Measurements from ENCODE around the gene SLC6A3.

SLC6A3 gene

DNA sequence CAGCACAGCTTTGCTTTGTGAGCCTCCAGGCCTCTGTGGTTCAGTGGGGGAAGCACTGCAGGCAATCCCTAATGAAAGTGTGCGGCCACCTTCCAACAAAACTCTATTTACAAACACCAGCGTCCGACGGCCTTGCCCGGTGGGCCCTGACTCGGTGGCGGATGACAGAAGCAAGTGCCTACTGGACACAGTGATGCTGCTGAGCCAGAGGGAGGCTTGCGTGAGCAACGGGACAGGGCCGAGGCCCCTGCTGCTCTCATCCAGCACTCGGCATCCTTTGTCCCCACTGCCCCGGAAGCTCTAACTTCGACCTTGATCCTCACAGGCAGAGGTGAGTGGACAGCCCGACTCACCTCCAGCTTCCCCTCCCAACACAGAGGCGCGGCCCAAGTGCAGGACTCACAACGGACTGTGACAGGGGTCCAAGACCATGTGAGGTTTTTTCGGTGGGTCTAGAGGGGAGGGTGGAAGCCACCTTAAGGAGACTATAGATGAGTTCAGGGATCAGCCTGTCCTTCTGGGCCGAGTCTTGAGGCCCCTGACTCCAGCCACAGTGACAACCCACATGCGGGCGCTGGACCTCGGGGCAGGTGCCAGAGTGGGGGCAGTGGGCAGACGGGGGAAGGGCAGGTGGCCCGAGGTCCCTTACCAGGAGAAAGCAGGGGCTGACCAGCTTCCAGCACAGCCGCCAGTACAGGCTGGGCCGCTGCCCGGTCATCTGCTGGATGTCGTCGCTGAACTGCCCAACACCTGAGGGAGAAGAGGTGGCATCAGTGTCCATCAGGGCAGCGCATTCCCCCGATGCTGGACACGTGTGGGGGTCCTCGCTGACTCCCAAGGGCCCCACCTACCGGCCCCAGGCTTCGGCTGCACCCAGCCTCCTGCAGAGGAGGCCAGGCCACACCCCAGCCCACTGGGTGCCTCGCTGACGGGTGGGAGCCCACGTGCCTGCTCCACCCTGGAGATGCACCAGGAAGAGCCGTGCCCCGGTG lies 39.4 kb downstream of the SLC6A3 start:
- DNase-seq (ENCODE audit: low read depth): no peak

DNA sequence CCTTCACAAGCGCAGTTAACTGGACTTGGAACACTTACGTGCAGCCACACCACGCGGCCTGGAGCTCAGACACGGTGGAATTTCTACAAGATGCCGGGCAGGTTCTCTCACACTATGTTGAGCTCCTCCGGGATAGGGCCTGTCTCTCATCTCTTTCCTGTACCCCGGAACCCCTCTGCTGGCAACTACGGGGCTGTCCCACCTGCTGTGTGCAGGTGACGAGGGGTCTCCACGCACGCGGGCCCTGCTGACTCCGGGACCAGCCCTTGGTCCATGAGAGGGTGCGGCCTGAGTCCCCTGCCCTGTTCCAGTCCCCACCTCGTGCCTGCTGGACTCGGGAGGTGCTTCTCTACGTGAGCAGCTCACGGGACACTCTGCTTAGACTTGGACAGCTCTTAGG lies 40.1 kb downstream of the SLC6A3 start:
- DNase-seq (ENCODE audit: low read depth): no peak

DNA sequence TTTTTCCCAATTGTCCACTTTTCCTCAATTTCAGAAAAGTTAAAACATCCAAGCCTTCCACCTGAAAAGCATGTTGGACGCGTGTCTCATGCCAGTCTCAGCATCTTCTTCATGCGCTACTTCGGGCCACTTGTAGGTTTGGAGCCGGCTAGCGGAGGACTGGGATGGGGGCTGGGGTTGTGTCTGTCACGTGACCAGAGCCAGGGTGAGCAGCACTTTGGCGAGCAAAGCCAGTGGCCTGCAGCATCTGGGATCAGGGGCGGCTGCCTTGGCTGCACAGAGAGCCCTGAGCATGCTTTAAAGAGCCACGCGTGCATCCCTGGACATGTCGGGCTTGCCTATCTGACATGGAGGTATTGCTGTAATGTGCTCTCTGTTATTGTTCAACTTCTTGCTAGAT lies 41.2 kb downstream of the SLC6A3 start:
- DNase-seq (ENCODE audit: low read depth): no peak

DNA sequence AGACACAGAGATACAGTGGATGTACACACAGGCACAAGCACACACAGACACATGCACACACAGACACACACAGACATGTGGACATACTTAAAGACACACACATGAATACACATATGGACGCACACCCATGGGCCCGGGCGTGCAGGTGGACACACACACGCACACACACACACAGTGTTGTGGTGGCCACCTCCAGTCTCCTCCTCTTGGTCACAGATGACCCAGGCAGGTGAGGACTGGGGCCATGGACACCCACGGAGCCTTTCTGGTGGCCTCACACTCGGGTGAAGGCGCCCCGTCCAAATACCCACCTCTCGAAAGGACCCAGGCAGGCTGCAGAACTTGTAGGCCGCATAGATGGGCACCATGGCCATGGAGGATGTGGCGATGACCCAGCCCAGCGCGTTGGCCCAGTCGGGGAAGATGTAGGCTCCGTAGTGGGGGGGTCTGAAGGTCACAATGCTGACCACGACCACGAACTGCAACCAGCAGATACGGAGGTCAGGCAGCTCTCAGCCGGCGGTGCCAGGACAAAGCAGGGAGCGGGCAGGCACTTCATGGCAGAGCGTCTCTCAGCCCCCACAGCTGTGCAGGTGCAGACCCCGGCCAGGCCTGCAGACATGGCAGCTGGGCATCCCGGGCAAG lies 42.5 kb downstream of the SLC6A3 start:
- no peak for DNase-seq (ENCODE audit: low read depth)

DNA sequence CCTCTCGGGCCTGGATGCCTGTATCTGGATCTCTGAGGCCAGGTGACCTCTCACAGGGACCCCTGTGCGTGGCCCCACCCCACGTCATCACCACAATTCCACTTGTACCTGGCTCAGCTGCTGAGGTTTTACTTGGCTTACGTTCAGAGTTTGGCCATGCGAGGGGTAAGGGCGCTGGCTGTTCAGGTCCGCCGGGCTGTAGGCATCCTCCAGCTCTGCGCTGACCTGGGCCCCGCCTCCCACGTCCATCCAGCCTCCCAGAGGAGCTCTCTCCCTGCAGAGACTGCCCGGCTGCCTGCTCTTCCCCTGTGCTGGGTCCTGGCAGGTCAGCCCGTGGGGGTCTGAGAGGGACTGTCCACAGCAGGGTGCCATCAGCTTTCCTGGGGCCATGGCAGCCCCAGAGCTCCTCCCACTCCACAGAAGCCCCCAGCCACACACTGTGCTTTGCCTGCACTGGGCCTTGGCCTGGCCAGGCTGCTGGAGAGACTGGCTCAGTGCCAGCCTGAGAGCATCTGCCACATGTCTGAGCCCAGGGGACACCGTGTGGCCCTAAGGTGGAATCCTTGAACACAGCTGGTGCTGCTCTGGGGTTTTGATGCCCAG lies 43.6 kb downstream of the SLC6A3 start:
- DNase-seq (ENCODE audit: low read depth): no peak

DNA sequence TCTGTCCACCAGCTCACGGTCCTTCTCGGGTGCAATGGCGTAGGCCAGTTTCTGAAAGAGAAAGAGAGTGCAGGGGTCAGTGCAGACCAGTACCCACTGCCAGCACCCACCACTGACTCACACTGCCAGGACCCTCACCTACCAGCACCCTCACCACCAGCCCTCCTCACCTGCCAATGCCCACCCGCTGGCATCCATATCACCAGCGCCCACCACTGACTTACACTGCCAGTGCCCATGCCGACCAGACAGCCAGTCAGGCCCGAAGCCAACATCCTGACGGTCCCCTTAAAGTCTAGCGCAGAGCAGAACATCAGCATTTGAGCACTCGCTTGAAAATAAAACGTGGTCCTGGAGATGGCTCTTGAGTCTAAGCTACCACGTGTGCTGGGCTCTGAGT lies 44.3 kb downstream of the SLC6A3 start:
- DNase-seq (ENCODE audit: low read depth): no peak

DNA sequence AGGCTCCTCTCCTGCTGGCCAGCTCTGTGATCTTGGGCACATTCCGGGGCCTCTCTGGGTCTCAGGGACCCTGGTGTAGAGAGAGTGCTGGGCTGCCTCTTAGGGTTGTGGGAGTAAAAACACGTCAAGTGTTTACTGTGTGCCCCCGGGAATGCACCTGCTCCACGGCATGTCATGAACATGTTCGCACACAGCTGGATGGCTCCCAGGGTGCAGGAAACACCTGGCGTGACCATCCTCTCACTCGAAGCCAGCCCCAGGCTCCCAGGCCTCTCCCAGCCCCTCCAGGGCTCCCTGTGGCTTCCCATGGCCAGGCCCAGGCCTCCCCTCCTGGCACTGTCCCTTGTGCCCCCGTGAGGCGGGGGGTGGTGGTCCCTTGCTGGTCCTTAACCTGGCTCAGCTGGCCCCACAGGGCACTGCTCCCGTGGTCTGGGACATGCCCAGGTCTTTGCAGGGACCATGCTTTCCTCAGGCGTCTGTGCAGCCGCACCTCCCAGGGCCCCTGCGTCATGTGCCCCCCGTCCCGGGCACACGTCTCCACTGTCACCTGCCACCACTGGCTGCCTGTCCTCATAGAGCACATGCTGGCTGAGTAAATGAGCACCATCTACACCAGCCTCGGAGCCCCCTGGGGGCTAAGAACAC lies 44.9 kb downstream of the SLC6A3 start:
- no peak for DNase-seq (ENCODE audit: low read depth)

DNA sequence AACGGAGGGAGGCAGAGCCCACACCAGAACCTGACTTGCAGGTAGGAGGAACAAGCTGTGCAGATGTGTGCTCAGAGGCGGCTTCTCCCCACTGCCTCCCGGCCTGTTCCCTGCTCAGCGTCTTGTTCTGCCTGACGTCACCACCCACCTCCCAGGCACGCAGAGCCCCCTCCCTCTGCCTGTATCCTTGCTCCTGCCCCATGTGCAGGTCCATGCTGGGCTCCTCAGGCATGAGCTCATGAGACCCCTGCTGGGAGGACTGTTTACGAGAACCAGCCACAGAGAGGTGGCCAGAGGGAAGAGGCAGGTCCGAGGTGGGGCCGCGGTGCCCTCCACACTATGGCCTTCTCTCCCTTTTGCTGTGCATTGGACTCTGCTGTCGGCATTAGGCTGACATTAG lies 45.5 kb downstream of the SLC6A3 start:
- no peak for DNase-seq (ENCODE audit: low read depth)

DNA sequence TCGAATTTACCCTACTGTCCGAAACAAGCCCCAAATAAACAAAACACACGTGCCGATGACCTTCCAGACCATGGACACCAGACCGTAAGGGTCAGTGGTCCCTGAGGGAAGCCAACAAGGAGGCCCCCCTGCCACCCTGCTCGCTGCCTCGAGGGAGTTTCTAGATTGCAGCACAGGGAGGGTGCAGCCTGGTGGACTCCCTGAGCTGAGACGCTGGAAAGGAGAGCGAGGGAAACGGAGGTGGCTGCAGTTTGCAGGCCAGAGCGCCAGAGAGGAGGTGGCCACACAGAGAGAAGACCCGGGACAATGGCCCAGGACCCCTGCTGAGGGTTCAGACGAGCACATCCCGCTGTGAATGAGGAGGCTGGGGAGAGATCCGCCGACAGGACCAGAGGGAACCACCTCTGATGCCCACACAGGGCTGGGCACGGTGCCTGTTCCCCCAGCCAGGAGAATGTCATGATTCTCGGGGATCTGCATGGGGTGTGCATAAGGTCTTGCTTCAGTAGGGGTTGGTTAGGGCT lies 48.9 kb downstream of the SLC6A3 start:
- DNase-seq (ENCODE audit: low read depth): no peak

DNA sequence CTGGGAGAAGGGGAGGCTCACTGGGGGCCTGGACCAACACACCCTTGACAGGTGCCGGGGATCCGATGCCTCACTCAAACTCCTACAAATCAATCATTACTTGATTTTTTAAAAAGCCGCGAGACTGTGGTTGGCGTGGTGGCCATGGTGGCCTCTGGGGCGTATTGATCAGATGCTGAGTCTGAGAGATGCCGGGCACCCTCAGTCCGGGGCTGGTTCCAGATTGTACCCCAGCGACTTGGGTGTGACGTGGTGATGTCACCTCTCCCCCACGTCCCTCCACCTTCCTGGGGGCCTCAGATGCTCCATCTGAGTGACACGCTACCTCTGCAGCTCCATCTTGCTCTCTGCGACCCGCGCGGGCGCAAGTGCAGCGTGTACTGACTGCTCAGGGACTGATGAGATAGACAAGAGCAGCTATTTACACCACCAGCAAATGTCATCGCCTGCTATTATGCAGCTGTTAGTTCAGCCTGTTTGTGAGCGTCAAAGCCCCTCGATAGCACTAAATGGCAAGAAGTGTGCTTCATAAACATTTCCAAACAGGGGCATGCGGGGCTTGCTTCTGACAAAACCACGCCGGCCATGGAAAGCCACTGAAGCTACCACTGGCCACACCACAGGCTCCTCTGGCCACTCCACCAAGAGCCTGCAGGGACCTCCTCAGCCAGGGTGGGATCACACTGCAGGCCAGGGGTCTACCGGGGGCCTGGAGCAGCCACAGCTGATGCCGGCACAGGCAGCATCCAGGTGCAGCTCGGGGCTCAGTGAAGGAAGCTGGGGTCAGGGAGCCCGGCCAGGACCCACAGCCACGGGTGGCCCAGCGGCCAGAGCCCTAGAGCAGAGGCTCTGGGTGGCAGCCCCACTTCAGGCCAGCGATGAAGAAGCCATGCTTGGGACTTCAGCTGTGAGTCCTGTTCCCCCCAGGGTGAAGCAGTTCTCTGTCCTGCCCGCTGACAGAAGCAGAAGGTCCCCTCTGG lies 50.1 kb downstream of the SLC6A3 start:
- no peak for DNase-seq (ENCODE audit: low read depth)

DNA sequence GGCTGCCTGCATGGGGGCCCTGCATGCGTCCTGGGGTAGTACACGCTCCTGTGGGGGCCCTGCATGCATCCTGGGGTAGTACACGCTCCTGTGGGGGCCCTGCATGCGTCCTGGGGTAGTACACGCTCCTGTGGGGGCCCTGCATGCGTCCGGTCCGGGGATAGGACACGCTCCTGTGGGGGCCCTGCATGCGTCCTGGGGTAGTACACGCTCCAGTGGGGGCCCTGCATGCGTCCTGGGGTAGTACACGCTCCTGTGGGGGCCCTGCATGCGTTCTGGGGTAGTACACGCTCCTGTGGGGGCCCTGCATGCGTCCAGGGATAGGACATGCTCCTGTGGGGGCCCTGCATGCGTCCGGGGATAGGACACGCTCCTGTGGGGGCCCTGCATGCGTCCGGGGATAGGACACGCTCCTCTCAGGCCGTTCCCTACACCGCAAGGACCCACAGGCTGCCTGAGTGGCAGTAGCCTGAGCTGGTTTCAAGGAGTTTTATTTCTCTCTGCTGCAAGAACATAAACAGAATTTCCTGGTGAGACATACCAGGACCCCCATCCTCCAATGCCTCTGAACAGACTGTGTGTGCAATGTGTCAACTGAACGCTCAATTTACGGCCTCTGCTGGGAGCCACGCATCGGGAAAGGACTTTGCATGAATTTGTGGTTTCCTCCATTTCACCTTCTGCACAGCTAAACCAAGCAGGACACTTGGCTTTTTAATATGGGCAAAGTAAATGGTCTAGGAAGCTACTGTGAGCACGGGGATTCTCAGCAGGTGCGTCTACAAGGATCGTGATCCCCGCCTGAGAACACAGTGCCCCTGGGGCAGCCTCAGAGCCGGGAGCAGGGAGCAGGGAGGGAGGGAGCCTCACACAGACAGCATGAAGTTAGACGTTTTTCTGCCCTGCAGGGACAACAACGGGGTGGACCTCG lies 51.4 kb downstream of the SLC6A3 start:
- no peak for DNase-seq (ENCODE audit: low read depth)

DNA sequence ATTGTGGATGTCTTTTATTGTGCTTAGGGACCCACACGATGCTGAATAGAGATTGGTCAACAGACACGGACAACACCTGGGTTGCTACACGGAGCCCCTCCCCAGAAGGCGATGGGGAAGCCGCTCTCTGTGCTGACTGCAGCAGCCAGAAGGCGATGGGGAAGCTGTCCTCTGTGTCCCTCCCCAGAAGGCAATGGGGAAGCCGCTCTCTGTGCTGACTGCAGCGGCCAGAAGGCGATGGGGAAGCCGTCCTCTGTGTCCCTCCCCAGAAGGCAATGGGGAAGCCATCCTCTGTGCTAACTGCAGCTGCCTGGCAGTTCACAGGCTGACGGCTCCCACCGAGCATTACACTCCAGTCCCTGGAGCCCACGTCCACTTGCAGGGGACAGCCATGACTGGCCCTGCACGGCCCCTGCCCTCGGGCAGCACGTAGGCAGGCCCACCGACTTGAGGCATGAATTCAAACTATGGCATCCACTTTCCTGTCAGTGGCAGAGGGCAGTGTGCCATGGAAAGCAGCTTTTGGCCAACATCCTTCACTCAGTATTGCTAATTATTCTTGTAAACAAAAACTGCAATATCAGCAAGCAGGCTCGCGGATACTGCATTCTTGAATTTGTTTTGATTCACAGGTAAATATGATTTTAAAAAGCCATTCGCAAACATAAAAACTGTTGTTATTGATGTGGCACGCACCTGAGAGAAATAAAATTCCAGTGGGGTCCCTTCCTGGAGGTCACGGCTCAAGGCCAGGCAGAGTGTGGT lies 52.3 kb downstream of the SLC6A3 start:
- no peak for DNase-seq (ENCODE audit: low read depth)

DNA sequence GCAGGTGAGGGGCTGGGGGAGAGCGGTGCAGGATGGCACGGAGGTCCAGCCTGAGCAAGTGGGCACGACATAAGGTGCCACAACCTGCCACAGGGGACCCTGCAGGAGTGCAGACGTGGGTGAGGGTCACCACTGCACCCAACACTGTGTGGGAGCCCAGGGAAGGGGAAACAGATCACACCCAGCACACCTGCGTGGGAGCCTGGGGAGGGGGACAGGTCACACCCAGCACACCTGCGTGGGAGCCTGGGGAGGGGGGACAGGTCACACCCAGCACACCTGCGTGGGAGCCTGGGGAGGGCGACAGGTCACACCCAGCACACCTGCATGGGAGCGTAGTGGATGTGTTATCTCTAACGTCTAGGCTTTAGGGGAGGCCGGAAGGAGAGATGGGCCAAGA lies 53.0 kb downstream of the SLC6A3 start:
- DNase-seq (ENCODE audit: low read depth): no peak

DNA sequence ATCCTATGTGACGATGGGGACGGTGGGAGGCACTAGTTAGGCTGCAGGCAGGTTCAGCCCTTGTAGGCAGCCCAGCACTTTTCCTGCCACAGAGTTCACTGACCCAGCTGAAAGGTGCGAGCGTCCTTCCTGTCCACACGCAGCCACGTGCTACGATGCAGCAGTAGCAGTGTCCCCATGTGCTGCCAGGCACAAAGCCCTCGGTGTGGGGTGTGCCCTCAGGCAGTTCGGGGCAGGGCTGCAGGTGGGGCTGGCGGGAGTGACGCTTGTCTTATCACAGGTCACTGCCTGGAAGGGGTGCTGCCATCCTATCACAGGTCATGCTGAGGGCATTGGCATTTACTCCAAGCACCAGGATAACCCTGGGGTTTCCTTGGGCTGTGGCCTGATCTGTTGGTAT lies 53.5 kb downstream of the SLC6A3 start:
- no peak for DNase-seq (ENCODE audit: low read depth)

DNA sequence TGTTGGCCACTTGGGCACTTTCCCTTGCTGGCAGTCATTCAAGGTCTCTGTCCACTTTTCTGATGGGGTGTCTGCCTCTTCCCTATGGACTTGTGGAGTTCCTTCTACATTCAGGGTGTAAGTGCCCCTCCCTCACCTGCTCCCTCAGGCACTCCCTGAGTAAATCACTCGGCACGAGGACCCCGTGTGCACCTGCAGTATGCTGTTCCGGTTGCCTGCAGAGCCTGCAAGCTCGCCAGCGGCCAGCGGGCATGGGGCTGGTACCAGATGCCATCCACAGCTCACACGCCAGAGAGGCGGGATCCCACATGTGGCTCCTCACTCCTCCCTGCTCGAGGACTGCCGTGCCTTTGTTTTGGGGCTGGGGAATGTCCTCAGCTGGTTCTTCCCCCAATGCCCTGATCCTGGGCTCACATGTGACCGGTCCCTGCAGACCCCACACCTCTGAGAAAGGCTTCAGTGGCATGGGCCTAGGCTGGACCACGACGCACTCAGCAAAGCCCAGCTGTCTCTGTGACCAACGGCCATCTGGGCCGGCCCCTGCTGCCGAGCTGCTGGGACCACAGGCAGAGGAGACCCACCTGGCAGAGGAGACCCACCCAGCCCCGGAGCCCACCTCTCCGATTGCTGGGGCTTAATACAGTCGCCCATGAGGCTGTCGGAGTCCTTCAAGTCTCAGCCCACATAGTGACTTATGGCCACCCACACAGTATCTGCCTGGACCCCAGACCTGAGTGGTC lies 54.2 kb downstream of the SLC6A3 start:
- no peak for DNase-seq (ENCODE audit: low read depth)

DNA sequence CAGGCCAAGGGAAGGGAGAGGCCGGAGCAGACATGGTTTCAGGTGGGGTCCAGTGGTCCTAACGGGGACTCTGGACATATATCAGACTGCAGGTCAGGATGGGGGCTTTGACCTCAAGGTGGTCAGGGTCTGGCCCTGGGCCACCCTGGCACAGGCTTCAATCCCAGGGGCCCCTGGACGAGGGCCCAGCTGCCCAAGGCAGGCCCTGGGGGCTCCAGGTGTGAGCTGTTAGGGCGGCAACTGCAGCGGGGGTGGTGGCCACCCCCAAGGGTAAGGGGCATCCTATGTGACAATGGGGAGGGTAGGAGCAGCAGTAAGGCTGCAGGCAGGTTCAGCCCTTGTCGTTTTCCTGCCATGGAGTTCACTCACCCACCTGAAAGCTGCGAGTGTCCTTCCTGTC lies 54.9 kb downstream of the SLC6A3 start:
- no peak for DNase-seq (ENCODE audit: low read depth)

DNA sequence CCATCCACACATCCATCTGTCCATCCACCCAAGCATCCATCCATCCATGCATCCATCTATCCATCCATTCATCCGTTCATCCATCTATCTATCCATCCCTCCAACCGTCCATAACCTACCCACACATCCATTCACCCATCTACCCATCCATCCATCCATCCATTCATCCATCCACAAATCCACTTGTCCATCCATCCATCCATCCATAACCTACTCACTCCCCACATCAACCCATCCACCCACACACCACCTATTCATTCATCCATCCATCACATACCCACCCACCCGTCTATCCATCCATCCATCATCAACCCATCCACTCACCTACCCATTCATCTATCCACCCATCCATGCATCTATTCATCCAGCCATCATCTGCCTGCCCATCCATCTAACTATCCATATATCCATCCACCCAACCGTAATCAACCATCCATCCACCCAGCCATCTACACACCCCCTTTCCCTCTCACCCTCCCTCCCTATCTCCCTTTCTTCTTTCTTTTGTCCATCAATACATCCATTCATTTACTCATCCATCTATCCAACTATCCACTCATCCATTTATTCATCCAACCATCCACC lies 56.8 kb downstream of the SLC6A3 start:
- no peak for DNase-seq (ENCODE audit: low read depth)

DNA sequence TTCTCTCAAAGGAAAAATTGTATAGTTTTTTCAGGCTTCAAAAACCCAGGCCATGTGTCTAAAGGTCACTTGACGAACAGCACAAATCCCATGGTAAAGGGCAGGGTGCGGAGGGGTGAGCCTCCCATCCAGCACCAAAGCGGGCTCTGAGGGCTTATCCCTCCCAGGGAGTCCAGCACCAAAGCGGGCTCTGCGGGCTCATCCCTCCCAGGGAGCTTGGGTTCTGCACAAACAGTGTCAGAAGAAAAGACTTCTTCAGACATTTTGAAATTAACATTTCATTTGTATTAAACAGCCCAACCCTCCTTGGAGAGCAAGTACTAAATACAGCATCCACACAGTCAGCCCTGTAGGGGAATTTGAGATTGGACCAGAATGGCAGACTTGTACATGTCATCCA lies 57.4 kb downstream of the SLC6A3 start:
- DNase-seq (ENCODE audit: low read depth): no peak

Data from amniotic epithelial cell (primary cell).